Retinal pigment epithelial cell (primary cell): Measurements from ENCODE around the gene AKAP8L.

ENCODE experiments used
- DNase-seq: peaks from one replicate; pipeline ENCODE4 v3.0.0-alpha.2; 2010; ENCODE audit warnings: low read depth
- H3K4me3 ChIP-seq: 2 replicates; pipeline ENCODE4 v1.5.1; 2011; ENCODE audit warnings: mild to moderate bottlenecking, low read length, control low read depth, moderate library complexity
- TF ChIP-seq, protein P1 (sequence below): conservative IDR thresholded peaks from 2 replicates; pipeline ENCODE4 v1.5.1; 2011; ENCODE audit warnings: low read depth, low read length, control low read depth, inconsistent platforms

The AKAP8L gene

GRCh38 chr19:15457701-15458484 lies 39.1 kb upstream of the AKAP8L start:
- no peak overlapping the region for H3K4me3 ChIP-seq
- TF ChIP-seq, protein P1, sequence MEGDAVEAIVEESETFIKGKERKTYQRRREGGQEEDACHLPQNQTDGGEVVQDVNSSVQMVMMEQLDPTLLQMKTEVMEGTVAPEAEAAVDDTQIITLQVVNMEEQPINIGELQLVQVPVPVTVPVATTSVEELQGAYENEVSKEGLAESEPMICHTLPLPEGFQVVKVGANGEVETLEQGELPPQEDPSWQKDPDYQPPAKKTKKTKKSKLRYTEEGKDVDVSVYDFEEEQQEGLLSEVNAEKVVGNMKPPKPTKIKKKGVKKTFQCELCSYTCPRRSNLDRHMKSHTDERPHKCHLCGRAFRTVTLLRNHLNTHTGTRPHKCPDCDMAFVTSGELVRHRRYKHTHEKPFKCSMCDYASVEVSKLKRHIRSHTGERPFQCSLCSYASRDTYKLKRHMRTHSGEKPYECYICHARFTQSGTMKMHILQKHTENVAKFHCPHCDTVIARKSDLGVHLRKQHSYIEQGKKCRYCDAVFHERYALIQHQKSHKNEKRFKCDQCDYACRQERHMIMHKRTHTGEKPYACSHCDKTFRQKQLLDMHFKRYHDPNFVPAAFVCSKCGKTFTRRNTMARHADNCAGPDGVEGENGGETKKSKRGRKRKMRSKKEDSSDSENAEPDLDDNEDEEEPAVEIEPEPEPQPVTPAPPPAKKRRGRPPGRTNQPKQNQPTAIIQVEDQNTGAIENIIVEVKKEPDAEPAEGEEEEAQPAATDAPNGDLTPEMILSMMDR: no peak
- no peak for DNase-seq

DNA sequence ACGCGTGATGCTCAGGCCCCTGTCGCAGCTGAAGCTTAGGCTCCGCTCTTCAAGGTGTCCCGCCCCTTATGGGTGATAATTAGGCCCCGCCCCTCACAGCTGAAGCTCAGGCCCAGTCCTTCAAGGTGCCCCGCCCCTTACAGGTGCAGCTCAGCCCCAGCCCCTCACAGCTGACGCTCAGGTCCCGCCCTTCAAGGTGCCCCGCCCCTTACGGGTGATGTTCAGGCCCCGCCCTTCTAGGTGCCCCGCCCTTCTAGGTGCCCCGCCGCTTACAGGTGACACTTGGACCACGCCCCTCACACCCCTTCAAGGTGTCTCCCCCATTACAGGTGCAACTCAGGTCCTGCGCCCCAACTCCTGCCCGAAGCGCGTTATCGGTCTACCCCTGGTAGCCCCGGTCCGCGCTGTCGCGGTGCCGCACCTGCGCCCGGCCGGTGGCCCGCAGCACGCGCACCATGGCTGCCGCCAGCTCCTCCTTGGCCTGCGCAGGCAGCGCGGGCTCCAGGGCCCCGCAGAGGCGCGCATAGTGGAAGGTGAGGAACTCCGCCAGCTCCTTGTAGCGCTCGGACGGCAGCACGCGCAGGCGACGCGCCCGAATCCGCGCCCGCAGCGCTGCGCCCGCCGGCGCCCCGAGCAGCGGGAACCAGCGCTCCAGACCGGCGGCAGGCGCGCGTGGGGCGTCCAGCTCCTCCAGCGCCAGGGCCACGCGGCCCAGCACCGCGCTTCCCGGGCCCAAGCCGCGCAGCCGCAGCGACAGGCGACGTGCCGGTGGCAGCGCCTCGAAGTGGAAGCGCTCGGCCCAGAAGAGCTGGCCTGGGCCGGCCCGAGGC lies 38.3 kb upstream of the AKAP8L start:
- no peak overlapping the region for H3K4me3 ChIP-seq

DNA sequence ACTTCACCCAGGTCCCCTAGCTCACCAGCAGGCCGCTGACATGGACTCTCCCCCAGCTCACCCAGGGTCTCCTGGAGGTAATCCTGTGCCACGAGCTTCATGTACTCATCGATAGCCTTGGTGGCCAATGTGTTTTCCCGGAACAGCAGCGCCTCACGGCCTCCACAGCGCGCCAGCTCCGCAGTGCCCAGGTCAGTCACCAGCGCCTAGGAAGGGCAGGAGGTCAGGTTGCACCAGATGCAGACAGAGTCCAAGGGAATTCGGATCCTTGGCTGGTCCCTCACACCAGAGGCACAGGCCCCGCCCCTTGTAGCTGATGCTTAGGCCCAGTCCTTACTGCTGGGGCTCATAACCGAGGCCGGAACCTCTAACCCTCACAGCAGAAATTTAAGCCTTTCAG lies 37.7 kb upstream of the AKAP8L start:
- no peak overlapping the region for H3K4me3 ChIP-seq
- TF ChIP-seq, protein P1: no peak
- no peak for DNase-seq

More for the DNA sequence above, 38.3 kb upstream of the AKAP8L start:
- TF ChIP-seq, protein P1: no peak
- no peak for DNase-seq

DNA sequence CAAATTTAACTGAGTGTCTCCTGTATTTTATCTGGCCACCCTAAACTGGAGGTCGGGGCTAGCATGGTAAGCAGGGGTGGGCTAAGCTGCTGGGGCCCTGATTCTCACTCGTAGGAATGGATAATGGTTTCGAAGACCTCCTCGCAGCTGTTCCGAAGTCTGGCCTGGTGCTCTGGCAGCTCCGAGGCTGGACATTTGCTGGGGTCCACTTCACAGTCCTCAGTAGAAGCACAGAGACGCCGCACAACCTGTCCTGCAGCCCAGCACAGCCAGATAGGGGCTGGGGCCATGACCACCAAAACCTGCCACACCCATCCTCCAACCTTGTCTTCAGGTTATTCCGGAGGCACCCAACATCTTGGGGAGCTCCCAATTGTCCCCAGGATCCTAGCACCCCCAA lies 37.2 kb upstream of the AKAP8L start:
- TF ChIP-seq, protein P1: no peak
- no peak for DNase-seq
- H3K4me3 ChIP-seq: no peak overlapping the region

GRCh38 chr19:15453906-15454860 lies 35.4 kb upstream of the AKAP8L start:
- H3K4me3 ChIP-seq: no peak overlapping the region
- no peak for DNase-seq
- TF ChIP-seq, protein P1: peak; percentile 36

- peak overlapping the region; percentile 37 for H3K4me3 ChIP-seq
- no peak for DNase-seq
- TF ChIP-seq, protein P1: peak; percentile 22
These were observed 34.3 kb upstream of the AKAP8L start for GRCh38 chr19:15453091-15453578.
